Tibial nerve (tissue), 4 donors: Measurements from ENCODE around the gene PCSK6. TPM values are rescaled to one million over a fixed set of nuclear protein-coding genes. Genes with fewer than 3 reads are reported as not detected.
"Not testable (repeated sequence)": the region's sequence is repeated elsewhere in the genome, so short reads cannot be mapped to it uniquely, and the experiment has no call there.

ENCODE experiments used
- DNase-seq, 2 donors: peaks; one replicate each; pipeline ENCODE4 v3.0.0-alpha.2; 2019; ENCODE audit warnings: low spot score in 2 of 2
- H3K27ac ChIP-seq, 4 donors: fragments of 200-600 bp; sonication (generic) in 3 of 4; one replicate each; pipeline ENCODE4 v1.5.1; 2017 to 2019; ENCODE audit warnings: mild to moderate bottlenecking in 1 of 4
- H3K27me3 ChIP-seq, 2 donors: fragments of 200-600 bp; sonication (generic) in 1 of 2; one replicate each; pipeline versions ENCODE4 v1.5.1 to v1.6.0; 2017 to 2019
- H3K36me3 ChIP-seq, 3 donors: fragments of 200-600 bp; sonication (generic); one replicate each; pipeline ENCODE4 v1.5.1; 2018 to 2019
- H3K4me1 ChIP-seq, 4 donors: fragments of 200-600 bp; sonication (generic) in 3 of 4; one replicate each; pipeline ENCODE4 v1.5.1; 2017 to 2019
- H3K4me3 ChIP-seq, 4 donors: fragments of 200-600 bp; sonication (generic) in 3 of 4; one replicate each; pipeline ENCODE4 v1.5.1; 2017 to 2019; ENCODE audit warnings: mild to moderate bottlenecking in 1 of 4, moderate library complexity in 1 of 4
- H3K9me3 ChIP-seq, 4 donors: fragments of 200-600 bp; sonication (generic) in 3 of 4; one replicate each; pipeline ENCODE4 v1.5.1; 2017 to 2019
- CTCF ChIP-seq, 5 experiments: fragments of 200-600 bp in 3 of 5; fragments of 450-650 bp in 2 of 5; sonication (generic) in 3 of 5; IDR thresholded peaks; one replicate each; pipeline ENCODE4 v1.5.1; 2016 to 2019; ENCODE audit warnings: antibody characterized with exemption in 5 of 5, mild to moderate bottlenecking in 3 of 5, moderate library complexity in 2 of 5
- EP300 ChIP-seq, 2 donors: sonication (generic); formaldehyde crosslinking; IDR thresholded peaks; one replicate each; pipeline ENCODE4 v1.6.1; 2017; ENCODE audit warnings: antibody characterized with exemption in 2 of 2, mild to moderate bottlenecking in 1 of 2
- POLR2A ChIP-seq, 2 donors: fragments of 450-650 bp; IDR thresholded peaks; one replicate each; pipeline ENCODE4 v1.6.1; 2017; ENCODE audit warnings: antibody characterized with exemption in 2 of 2, mild to moderate bottlenecking in 2 of 2, moderate library complexity in 2 of 2
- WGBS, 2 donors: methylation state at CpG; one replicate each; pipeline ENCODE4 v1.1.5; 2018; 5-methylcytosine and 5-hydroxymethylcytosine counted together
- total RNA-seq, 4 donors: library from RNA; depleted of rRNA; stranded (reverse); fragments of >200 nt; gene quantifications; one replicate each; pipeline ENCODE4 v1.1.0, GENCODE V29; 2016

The PCSK6 gene
- total RNA-seq, 4 donors from 2014 or later, result 8.5 to 27.0 (median 13.2) TPM

- no peaks in the 10 kb centered on the region for H3K4me1 ChIP-seq
- WGBS, 2 donors, result 49 to 59% methylated on average over 15 of the region's 15 CpGs
- no peaks in the 10 kb centered on the region for H3K27me3 ChIP-seq
- no peak for TF ChIP-seq POLR2A (IDR thresholded peaks at IDR 0.05)
- no peaks in the 10 kb centered on the region for H3K9me3 ChIP-seq
- DNase-seq, result no peak
- no peak overlapping the region for H3K27ac ChIP-seq
- no peak overlapping the region for H3K4me3 ChIP-seq
- no peaks in the 10 kb centered on the region for H3K36me3 ChIP-seq
Observed at GRCh38 chr15:101470548-101471239, 18.8 kb downstream of the PCSK6 start.

GRCh38 chr15:101469520-101470288 lies 19.8 kb downstream of the PCSK6 start:
- no peaks in the 10 kb centered on the region for H3K27me3 ChIP-seq
- no peak for TF ChIP-seq EP300 (IDR thresholded peaks at IDR 0.05)
- TF ChIP-seq CTCF (IDR thresholded peaks at IDR 0.05), result no peak
- TF ChIP-seq POLR2A (IDR thresholded peaks at IDR 0.05), result no peak
- no peak overlapping the region for H3K27ac ChIP-seq
- H3K4me1 ChIP-seq, result no peaks in the 10 kb centered on the region
- no peak overlapping the region for H3K4me3 ChIP-seq
- WGBS, 2 donors, result 60 to 67% methylated on average over 21 of the region's 21 CpGs
- H3K9me3 ChIP-seq, result no peaks in the 10 kb centered on the region
- H3K36me3 ChIP-seq, result no peaks in the 10 kb centered on the region
- DNase-seq, result no peak

- H3K27me3 ChIP-seq, result no peaks in the 10 kb centered on the region
- H3K27ac ChIP-seq, result no peak overlapping the region
- no peaks in the 10 kb centered on the region for H3K9me3 ChIP-seq
- no peaks in the 10 kb centered on the region for H3K4me1 ChIP-seq
- H3K36me3 ChIP-seq, result no peaks in the 10 kb centered on the region
- no peak for TF ChIP-seq POLR2A (IDR thresholded peaks at IDR 0.05)
- no peak for TF ChIP-seq EP300 (IDR thresholded peaks at IDR 0.05)
- TF ChIP-seq CTCF (IDR thresholded peaks at IDR 0.05), result no peak
- no peak overlapping the region for H3K4me3 ChIP-seq
- DNase-seq, result no peak
- whole genome bisulfite sequencing, 2 donors, result 93 to 95% methylated on average over 9 of the region's 9 CpGs
Observed at GRCh38 chr15:101466188-101466587, 23.3 kb downstream of the PCSK6 start.

GRCh38 chr15:101464999-101465669 lies 24.4 kb downstream of the PCSK6 start:
- H3K36me3 ChIP-seq, result no peaks in the 10 kb centered on the region
- WGBS, 2 donors, result 81 to 86% methylated on average over 16 of the region's 16 CpGs
- no peaks in the 10 kb centered on the region for H3K9me3 ChIP-seq
- no peaks in the 10 kb centered on the region for H3K27me3 ChIP-seq
- no peak overlapping the region for H3K4me3 ChIP-seq
- DNase-seq, result no peak
- TF ChIP-seq CTCF (IDR thresholded peaks at IDR 0.05) (no peak), EP300 (IDR thresholded peaks at IDR 0.05) (no peak), POLR2A (IDR thresholded peaks at IDR 0.05) (no peak)
- no peaks in the 10 kb centered on the region for H3K4me1 ChIP-seq
- H3K27ac ChIP-seq, result no peak overlapping the region

- Histone ChIP-seq H3K27me3 (no peaks in the 10 kb centered on the region), H3K4me1 (no peaks in the 10 kb centered on the region), H3K36me3 (no peaks in the 10 kb centered on the region), H3K27ac (no peak overlapping the region), H3K9me3 (no peaks in the 10 kb centered on the region), H3K4me3 (no peak overlapping the region)
- TF ChIP-seq EP300 (IDR thresholded peaks at IDR 0.05), result no peak
- no peak for TF ChIP-seq POLR2A (IDR thresholded peaks at IDR 0.05)
- no peak for TF ChIP-seq CTCF (IDR thresholded peaks at IDR 0.05)
- WGBS, 2 donors, result 78 to 83% methylated on average over 20 of the region's 20 CpGs
- no peak for DNase-seq
Observed at GRCh38 chr15:101464256-101464998, 25.1 kb downstream of the PCSK6 start.

GRCh38 chr15:101463696-101464095 lies 25.8 kb downstream of the PCSK6 start:
- not testable (repeated sequence) for H3K4me1 ChIP-seq
- WGBS, 2 donors, result 75 to 88% methylated on average over 5 of the region's 5 CpGs

More at GRCh38 chr15:101463696-101464095, 25.8 kb downstream of the PCSK6 start:
- H3K27me3 ChIP-seq, H3K27ac ChIP-seq, H3K36me3 ChIP-seq, H3K9me3 ChIP-seq, DNase-seq, H3K4me3 ChIP-seq: not testable (repeated sequence)
